NOMO-1 (cell line): ENCODE data around the gene STAT2.
"Not testable (repeated sequence)": the region's sequence is repeated elsewhere in the genome, so short reads cannot be mapped to it uniquely, and the experiment has no call there.

Experiments used
- DNase-seq, 2 experiments: peaks; one replicate each; lab custom pipeline; 2025; ENCODE audit not compliant: unreplicated experiment in 2 of 2; lab: John Stamatoyannopoulos, UW

Gene STAT2

DNA sequence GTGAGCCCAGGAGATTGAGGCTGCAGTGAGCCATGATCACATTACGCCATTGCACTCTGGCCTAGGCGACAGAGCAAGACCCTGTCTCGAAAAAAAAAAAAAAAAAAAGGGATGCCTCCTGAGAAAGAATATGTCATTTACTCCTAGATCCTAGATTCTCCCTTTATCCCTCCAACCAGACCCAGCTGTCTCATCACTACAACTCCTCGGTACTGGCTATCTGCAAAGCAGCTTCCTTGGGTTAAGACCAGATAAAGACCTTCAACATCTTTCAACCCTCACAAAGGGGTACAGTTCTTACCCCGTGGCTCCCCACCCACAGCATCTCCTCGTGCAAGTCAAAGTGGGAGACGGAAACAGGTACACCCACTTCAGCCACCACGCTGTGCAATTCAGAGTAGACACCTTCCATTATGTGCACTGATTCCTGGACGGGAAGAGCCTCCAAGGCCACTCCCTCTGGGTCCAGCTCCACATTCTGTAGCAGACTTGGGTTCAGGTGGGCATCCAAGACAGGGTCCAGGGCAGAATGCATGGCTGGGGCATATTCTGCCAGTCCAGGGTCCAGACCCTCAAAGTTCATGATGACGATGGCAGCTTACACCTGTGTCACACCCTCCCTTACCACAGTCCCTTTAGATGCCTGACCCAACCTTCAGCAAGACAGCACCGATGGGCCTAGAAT lies 27.3 kb downstream of the STAT2 start:
- DNase-seq = no peak

DNA sequence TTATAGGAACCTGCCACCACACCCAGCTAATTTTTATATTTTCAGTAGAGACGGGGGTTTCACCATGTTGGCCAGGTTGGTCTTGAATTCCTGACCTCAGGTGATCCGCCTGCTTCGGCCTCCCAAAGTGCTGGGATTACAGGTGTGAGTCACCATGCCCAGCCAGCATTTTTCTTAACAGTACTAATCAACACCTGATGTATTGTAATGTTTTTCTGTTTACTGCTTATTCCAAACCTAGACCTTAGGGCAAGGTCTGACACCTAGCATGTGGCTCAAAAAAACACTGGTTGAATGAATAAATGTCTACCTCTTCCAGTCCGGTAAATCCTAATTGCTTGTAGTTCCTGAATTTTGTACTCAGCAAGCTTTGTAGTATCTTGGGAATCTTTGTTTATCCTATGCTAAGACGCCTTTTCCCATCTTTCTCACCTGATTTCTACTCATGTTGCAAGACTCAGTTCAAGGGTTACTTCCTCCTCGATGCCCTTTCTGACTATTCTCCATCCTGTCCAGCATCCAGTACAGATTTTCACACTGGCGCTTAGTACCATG lies 28.9 kb downstream of the STAT2 start:
- DNase-seq = no peak

DNA sequence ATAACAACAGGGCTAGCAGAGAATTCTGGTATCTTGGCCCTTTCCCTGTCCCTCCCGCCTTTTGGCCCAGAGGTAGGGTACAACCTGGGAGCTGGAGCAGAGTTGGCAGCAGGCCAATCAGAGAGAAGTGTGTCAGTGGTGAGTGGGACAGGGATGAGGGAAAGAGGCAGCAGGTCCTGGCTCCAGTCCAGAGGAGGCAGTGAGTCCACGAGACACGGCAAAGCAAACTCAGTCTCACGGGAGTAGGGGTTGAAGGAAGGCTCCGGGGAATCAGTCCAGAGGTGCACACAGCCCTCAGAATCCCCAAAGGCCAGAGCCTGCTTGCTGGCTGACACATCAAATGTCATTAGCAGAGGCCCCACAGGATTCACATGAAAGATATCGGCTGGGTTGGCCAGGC lies 33.4 kb downstream of the STAT2 start:
- DNase-seq = no peak

DNA sequence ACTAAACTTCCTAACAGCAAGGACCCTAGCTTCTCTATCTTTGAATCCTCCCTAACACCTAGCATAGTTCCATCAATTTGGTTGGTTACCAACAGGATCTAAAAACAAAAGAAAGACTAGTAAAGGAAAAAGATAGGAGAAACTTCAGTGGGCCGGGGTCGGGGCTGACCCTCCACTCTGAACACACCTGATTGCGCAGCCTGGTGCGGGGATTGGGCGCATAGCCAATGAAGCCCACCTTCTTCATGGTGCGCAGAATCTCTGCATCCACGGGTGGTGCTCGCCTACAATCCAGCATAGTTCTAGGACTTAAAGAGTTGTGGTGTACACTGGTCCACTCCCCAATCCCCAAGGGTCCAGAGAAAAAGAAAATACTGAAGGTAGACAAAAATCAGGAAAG lies 33.8 kb downstream of the STAT2 start:
- DNase-seq = no peak

DNA sequence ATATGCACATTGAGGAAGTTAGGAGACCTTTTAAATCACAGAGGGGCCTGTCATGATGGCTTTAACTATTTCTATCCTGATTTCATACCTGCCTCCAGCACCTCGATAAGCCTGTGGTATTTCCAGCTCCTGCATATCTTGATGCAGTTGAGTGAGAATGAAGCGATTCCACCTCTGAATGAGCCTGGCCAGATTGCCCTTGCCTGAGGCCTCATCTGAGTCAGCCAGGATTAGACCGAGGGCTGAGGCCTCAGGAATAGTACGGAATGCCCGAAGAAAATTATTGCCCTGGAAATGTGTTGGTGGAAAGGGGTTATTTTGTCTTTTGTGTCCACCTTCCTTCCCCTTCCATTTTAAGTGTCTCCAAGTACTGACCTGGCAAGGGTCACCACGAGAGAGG lies 35.7 kb downstream of the STAT2 start:
- no peak for DNase-seq

DNA sequence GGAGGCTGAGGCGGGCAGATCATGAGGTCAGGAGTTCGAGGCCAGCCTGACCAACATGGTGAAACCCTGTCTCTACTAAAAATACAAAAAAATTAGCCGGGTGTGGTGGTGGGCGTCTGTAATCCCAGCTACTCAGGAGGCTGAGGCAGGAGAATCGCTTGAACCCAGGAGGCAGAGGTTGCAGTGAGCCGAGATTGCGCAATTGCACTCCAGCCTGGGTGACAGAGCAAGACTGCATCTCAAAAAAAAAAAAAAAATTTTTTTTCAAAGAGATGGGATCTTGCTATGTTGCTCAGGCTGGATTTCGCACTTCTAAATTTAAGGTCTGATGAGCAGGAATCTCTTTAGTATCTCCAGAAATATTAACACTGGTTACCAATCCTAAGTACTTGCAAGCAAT lies 38.3 kb downstream of the STAT2 start:
- DNase-seq = not testable (repeated sequence)

DNA sequence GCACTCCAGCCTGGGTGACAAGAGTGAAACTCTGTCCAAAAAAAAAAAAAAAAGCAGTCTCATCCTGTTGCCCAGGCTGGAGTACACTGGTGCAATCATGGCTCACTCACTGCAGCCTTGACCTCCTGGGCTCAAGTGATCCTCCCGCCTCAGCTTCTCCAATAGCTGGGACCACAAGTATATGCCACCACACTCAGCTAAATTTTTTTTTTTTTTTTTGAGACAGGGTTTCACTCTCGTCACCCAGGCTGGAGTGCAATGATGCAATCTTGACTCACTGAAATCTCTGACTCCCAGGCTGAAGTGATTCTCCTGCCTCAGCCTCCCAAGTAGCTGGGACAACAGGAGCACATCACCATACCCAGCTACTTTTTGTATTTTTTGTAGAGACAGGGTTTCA lies 38.9 kb downstream of the STAT2 start:
- no peak for DNase-seq

DNA sequence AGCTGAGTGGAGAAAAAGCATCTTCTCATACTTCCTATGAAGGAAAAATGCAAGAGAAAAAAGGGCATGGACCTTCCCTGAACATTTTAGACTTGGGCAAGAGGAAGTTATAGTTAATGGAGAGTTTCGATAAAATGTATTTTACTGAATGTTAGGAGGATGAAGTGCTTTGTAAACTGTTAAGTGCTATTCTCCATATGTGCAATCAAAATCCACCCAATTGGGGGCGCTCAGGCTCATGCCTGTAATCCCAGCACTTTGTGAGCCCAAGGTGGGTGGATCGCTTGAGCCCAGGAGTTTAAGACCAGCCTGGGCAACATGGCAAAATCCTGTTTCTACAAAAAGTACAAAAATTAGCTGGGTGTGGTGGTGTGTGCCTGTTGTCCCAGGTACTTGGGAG lies 42.2 kb downstream of the STAT2 start:
- DNase-seq = no peak

DNA sequence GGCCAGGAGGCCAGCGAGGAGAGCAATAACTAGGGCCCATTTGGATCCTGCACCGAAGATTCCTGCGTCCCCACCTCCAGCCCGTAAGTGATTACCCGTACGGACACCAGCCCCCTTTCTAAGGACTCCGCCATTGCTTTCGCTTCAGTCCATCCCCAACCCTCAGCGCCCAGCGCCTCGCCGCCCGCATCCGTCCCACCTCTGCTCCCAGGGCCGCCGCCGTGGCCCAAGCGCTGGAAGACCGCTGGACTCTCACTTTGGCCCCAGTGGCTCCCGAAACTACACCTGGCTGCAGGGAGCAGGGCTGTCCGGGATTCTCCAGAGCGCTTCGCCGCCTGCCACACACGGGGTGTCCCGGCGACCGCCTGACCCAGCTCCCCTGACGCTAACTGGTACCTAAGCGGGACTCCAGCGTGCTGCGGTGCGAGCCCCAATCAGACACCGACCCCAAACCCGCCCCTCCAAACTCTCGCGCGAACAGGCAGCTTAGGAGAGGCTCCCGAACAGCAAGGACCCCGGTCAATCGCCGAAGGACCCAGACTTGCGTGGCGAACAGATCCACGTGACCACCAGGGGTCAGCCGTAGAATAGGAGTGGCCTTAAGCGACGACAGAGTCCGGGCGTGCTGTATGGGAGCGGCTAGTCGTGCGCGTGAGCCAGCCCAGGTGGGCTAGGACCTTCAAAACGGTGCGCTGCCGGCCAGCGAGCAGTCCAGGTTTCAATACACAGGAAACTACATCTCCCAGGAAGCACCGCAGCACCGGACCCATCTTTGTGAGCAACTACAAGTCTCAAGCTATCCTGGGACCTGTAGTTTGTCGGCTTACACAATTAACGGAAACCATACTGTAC lies 44.1 kb downstream of the STAT2 start, which contains the start of gene CNPY2:
CNPY2 (minus strand) TSS at position 367 of the 852 bp plus-strand sequence. CDS start 771 bp downstream, outside the sequence.
- DNase-seq = peak; percentile 91 to 97

DNA sequence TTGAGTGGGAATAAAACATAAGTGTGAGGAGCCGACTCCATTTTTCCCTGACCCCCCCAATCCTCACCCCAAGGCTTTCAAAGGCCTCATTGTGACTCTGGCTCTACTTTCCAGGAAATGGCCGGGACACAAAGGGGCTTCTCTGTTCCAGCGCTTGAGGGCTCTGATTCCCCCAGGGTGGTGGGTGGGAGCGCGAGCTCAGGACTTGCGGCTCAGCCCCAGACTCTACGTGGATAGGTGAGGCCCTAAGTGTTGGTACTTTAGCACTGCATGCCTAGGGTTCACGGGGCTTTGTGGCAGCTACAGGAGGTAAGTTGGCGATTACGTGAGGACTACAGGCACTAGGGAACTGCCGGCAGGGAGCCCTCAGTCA lies 44.7 kb downstream of the STAT2 start:
- DNase-seq = peak in 1 of 2 experiments; percentile 16

DNA sequence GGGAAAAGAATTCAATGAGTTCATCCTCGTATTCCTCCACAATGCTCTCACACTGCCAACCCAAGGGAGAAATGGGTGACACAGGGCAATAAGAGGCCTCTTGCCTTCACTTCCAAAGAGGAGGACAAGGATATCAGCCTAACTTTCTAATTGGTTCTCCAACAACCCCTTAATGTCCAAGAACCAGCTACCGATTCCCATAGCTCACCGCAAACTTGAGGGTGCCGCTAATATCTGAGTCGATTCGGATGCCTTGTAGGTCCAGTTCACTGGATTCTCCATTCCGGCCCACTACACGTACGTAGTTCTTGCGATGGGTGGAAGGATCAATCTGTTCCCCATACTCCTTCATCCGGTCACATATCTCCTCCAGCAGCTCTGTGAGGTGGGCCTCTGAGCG lies 48.9 kb downstream of the STAT2 start:
- no peak for DNase-seq

DNA sequence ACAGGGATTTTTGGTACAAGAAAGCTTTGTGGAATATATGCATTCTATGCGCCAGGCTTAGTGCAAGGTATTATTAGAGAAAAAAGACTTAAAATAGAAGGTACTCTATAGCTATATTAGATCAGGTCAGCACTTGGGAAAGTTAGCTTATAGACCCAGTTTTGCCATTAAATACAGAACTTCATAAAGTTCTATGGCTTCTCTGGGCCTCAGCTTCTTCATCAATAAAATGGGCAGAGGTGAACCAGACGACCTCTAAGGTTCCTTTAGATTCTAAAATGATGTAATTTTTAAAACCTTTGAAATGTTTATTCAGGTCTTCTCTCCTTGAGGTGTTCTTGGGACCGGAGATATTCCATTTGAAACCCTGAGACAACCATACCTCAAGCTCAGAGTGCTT lies 51.2 kb downstream of the STAT2 start:
- no peak for DNase-seq

DNA sequence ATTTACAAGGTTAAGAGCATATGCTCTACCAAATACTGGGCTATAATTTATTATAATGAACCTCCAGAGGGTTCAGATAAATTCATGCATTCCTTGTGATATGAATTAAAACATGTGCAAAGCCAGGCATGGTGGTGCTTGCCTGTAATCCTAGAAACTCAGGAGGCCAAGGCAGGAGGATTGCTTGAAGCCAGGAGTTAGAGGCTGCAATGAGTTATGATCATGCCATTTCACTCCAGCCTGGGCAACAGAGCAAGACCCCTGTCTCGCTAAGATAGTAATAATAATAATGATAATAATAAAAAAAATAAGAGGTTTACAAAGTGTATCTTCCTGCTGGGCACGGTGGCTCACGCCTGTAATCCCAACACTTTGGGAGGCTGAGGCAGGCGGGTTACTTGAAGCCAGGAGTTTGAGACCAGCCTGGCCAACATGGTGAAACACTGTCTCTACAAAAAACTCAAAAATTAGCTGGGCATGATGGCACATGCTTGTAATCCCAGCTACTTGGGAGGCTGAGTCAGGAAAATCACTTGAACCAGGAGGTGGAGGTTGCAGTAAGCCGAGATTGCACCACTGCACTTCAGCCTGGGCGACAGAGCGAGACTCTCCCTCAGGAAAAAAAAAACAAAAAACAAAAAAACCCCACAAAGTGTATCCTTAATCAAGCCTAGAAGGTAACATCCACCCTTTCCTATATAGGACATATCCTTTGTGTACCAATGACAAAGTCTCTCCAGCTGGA lies 52.5 kb downstream of the STAT2 start:
- DNase-seq = no peak

DNA sequence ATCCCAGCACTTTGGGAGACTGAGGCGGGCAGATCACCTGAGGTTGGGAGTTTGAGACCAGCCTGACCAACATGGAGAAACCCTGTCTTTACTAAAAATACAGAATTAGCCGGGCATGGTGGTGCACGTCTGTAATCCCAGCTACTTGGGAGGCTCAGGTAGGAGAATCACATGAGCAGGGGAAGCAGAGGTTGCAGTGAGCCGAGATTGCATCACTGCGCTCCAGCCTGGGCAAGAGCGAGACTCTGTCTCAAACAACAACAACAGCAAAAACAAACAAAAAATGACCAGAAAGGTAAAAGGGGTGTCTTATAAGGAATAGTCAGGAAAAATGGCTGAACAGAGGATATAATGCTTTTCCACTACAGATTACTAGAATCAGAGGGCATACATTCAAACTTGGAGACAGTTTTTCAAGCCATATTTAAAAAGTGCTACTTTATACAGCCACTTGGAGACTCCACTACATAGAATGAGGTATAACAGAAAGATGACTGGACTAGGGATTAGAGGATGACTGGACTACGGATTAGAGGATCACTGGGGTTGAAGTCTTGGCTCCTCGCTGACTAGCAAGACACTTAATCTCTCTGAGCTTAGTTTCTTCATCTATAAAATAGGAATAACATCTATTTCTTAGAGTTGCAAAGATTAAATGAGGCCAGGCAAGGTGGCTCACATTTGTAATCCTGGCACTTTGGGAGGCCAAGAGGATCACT lies 54.9 kb downstream of the STAT2 start:
- no peak for DNase-seq

DNA sequence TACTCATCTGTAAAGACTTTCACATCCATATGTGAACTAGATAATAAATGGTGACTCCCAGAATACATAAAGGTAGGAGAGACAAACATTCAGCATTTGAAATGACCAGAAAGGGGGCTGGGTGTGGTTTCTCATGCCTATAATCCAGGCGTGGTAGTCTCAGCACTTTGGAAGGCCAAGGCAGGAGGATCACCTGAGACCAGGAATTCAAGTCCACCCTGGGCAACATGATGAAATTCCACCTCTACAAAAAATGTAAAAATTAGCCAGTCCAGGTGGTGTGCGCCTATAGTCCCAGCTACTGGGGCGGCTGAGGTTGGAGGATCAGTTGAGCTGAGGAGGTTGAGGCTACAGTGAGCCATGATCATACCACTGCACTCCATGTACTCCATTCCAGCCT lies 55.6 kb downstream of the STAT2 start:
- no peak for DNase-seq

DNA sequence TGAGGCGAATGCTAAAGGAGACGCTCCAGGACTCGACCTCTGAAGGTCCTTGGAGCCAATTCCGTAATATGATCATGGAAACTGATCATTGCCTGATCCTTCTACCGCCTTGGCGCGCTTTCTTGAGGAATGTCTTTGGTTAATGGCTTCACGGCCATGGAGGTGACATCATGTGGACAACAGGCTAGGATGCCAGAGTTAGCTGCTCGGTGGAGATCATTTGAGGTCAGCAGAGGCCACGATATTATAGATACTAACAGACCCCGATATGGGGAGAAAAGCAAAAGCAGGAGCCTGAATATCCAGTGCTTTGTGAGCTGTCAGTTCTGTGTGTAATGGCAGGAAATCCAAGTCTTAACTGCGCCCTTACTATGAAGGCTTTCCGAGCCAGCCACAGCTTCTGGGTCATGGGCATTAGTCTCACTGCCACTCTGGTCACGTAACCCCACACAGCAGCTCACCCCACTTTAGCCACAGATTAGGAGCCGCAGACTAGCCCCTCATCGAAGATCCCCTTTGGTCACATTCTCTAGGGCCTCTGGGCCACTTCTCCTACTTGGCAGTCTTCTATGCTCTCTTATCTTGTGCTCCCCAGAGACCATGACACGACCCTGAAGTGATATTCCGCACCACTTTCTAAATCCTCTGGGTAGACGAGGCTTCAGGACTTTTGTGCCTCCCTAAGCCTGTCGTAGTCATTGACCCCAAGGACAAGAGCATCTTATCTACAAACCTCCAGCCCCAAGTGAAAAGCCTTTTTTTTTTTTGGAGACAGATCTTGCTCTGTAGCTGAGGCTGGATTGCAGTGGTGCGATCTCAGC lies 59.1 kb downstream of the STAT2 start:
- no peak for DNase-seq

DNA sequence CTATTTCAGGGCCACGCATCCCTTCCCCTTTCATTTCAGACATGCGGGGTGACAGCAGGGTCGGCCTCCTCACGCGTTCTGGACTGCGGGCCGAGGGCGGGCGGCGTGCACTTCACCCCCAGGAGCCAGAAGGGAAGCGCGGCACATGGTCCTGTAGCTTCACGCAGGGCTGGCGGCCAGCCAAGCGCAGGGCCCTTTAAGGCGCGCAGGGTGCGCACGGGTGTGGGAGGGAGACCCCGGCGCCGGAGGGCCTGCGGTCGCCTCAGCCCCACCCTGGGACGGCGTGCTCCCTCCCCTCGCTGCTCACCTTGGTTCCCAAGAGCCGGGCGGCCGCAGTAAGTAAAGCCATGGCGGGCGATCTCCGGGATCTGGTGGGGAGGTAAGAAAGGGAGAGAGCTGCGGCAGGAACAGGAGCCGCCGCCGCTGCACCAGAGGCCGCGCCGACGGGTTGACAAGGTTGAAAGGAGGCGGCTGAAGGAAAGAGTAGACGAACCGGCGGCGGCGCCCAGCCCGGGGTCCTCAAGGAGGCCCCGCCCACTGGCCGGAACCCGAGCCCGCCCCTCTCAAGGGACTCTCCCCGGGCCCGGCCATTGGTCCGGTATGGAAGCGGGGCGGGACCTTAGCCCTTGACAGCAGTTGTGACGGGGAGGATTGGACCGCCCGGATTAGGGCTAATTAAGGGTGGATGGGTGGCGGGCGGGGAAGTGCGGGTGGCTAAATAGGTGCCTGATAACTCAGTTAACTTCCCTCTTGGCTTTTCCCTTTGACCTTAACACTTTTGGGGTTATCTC lies 59.9 kb downstream of the STAT2 start, which contains the start of gene CS:
CS (minus strand) TSS at position 478 of the 791 bp plus-strand sequence; CDS start at position 349, 129 bp downstream.
- DNase-seq = peak; percentile 98

DNA sequence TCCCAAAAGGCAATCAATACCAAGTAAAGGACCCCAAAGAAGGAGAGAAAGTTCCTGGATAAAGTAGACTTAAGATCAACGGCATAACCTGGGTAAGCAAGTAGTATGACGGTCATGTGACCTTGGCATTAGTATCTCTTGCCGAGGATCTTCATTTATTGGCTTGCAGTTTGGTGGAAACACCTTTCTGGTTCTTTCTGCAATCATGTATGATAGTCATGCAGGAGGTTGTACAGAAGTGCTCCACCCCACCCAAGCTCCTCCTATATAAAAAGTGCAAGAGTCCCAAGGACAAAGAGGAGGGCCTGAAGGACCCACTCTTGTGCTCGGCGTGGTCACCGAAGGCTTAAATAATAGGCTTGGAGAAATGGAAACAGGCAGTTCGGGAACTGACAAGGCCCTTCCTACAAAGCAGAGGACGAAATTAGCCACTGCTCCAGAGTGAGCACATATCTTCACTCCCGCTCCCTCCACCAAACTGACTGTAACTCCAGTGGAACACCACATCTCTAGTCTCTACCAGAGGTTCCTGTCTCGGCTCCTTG lies 60.5 kb downstream of the STAT2 start:
- DNase-seq = peak; percentile 20 to 36
